ENCODE results near the gene TBK1.
"Not testable (repeated sequence)": the region's sequence is repeated elsewhere in the genome, so short reads cannot be mapped to it uniquely, and the experiment has no call there.

TBK1 gene

GRCh38 chr12:64497484-64497883 is 45.6 kb downstream of the TBK1 start:
- no peak for DNase-seq (ENCODE audit: low spot score)

- no peak for DNase-seq (ENCODE audit: low spot score)
Measured at GRCh38 chr12:64497903-64498302, 46.0 kb downstream of the TBK1 start.

- DNase-seq (ENCODE audit: low spot score) = peak; percentile 5
Measured at GRCh38 chr12:64500394-64500793, 48.5 kb downstream of the TBK1 start.

GRCh38 chr12:64501486-64501885 is 49.6 kb downstream of the TBK1 start:
- no peak for DNase-seq (ENCODE audit: low spot score)

GRCh38 chr12:64506955-64507354 is 55.0 kb downstream of the TBK1 start:
- no peak for DNase-seq (ENCODE audit: low spot score)

- DNase-seq (ENCODE audit: low spot score) = no peak
Measured at GRCh38 chr12:64510667-64511066, 58.7 kb downstream of the TBK1 start.

GRCh38 chr12:64518396-64518795 is 66.5 kb downstream of the TBK1 start:
- no peak for DNase-seq (ENCODE audit: low spot score)

- no peak for DNase-seq (ENCODE audit: low spot score)
Measured at GRCh38 chr12:64521833-64522232, 69.9 kb downstream of the TBK1 start.

- DNase-seq (ENCODE audit: low spot score) = no peak
Measured at GRCh38 chr12:64522316-64522715, 70.4 kb downstream of the TBK1 start.

GRCh38 chr12:64522807-64523206 is 70.9 kb downstream of the TBK1 start:
- DNase-seq (ENCODE audit: low spot score) = no peak

- DNase-seq (ENCODE audit: low spot score) = not testable (repeated sequence)
Measured at GRCh38 chr12:64523565-64524444, 71.9 kb downstream of the TBK1 start.

GRCh38 chr12:64525461-64526160 is 73.7 kb downstream of the TBK1 start:
- no peak for DNase-seq (ENCODE audit: low spot score)

- DNase-seq (ENCODE audit: low spot score) = no peak
Measured at GRCh38 chr12:64526859-64527258, 74.9 kb downstream of the TBK1 start.

GRCh38 chr12:64528616-64529015 is 76.7 kb downstream of the TBK1 start:
- DNase-seq (ENCODE audit: low spot score) = no peak

GRCh38 chr12:64530566-64530965 is 78.6 kb downstream of the TBK1 start:
- DNase-seq (ENCODE audit: low spot score) = no peak

- no peak for DNase-seq (ENCODE audit: low spot score)
Measured at GRCh38 chr12:64531665-64532334, 79.9 kb downstream of the TBK1 start.

- DNase-seq (ENCODE audit: low spot score) = no peak
Measured at GRCh38 chr12:64532734-64533351, 80.9 kb downstream of the TBK1 start.

- DNase-seq (ENCODE audit: low spot score) = no peak
Measured at GRCh38 chr12:64534672-64535199, 82.8 kb downstream of the TBK1 start.

- no peak for DNase-seq (ENCODE audit: low spot score)
Measured at GRCh38 chr12:64538121-64538520, 86.2 kb downstream of the TBK1 start.

GRCh38 chr12:64542409-64543047 is 90.6 kb downstream of the TBK1 start:
- DNase-seq (ENCODE audit: low spot score) = not testable (repeated sequence)

GRCh38 chr12:64544371-64545080 is 92.6 kb downstream of the TBK1 start:
- DNase-seq (ENCODE audit: low spot score) = no peak

Data from globus pallidus (tissue), 1 donor.